ENCODE data around the gene PPRC1.
"Not testable (repeated sequence)": the region's sequence is repeated elsewhere in the genome, so short reads cannot be mapped to it uniquely, and the experiment has no call there.

Gene PPRC1

GRCh38 chr10:102147561-102147960 lies 14.7 kb downstream of the PPRC1 start:
- no peak for DNase-seq

- no peak for DNase-seq
These were observed 15.4 kb downstream of the PPRC1 start for GRCh38 chr10:102148275-102148674.

- no peak for DNase-seq
These were observed 18.3 kb downstream of the PPRC1 start for GRCh38 chr10:102150970-102151773.

- DNase-seq, result peak; percentile 98 to 100
These were observed 19.1 kb downstream of the PPRC1 start, which contains the start of gene NOLC1 for GRCh38 chr10:102151774-102152544. Gene NOLC1, plus strand, starts transcription at chr10:102152389. Its CDS starts 22 bp downstream, at chr10:102152411.

GRCh38 chr10:102152545-102152890 lies 19.7 kb downstream of the PPRC1 start:
- DNase-seq, result peak; percentile 57 to 62

GRCh38 chr10:102153093-102153620 lies 20.3 kb downstream of the PPRC1 start:
- no peak for DNase-seq

- DNase-seq, result no peak
These were observed 21.8 kb downstream of the PPRC1 start for GRCh38 chr10:102154466-102155116.

GRCh38 chr10:102157224-102157623 lies 24.4 kb downstream of the PPRC1 start:
- no peak for DNase-seq

- DNase-seq, result no peak
These were observed 26.3 kb downstream of the PPRC1 start for GRCh38 chr10:102159051-102159597.

- DNase-seq, result no peak
These were observed 27.0 kb downstream of the PPRC1 start for GRCh38 chr10:102159831-102160230.

- DNase-seq, result no peak
These were observed 30.6 kb downstream of the PPRC1 start for GRCh38 chr10:102163342-102163989.

GRCh38 chr10:102167861-102168260 lies 35.0 kb downstream of the PPRC1 start:
- no peak for DNase-seq

GRCh38 chr10:102170602-102171001 lies 37.8 kb downstream of the PPRC1 start:
- DNase-seq, result no peak

- DNase-seq, result no peak
These were observed 39.4 kb downstream of the PPRC1 start for GRCh38 chr10:102172288-102172687.

GRCh38 chr10:102175415-102175814 lies 42.6 kb downstream of the PPRC1 start:
- DNase-seq, result no peak

GRCh38 chr10:102184606-102185005 lies 51.8 kb downstream of the PPRC1 start:
- DNase-seq, result no peak

- DNase-seq, result no peak
These were observed 52.4 kb downstream of the PPRC1 start for GRCh38 chr10:102185272-102185671.

- no peak for DNase-seq
These were observed 53.1 kb downstream of the PPRC1 start for GRCh38 chr10:102185811-102186527.

- DNase-seq, result no peak
These were observed 55.6 kb downstream of the PPRC1 start for GRCh38 chr10:102188298-102188940.

- not testable (repeated sequence) for DNase-seq
These were observed 56.4 kb downstream of the PPRC1 start for GRCh38 chr10:102188941-102189898.
